Left ventricle myocardium inferior (tissue), 1 donor: ENCODE results near the gene CGB5. TPM values are rescaled to one million over a fixed set of nuclear protein-coding genes. Genes with fewer than 3 reads are reported as not detected.
"Not testable (repeated sequence)": the region's sequence is repeated elsewhere in the genome, so short reads cannot be mapped to it uniquely, and the experiment has no call there.

Experiments used
- DNase-seq: peaks from one replicate; pipeline ENCODE4 v3.0.0-alpha.2; 2020
- H3K27ac ChIP-seq: fragments of 200-600 bp; replicated peaks from 2 replicates; pipeline ENCODE4 v1.8.0; 2021
- H3K27me3 ChIP-seq: fragments of 200-600 bp; 2 replicates; pipeline ENCODE4 v1.8.0; 2021; ENCODE audit warnings: low read depth
- H3K36me3 ChIP-seq: fragments of 200-600 bp; 2 replicates; pipeline ENCODE4 v1.8.0; 2021
- H3K4me1 ChIP-seq: fragments of 200-600 bp; 2 replicates; pipeline ENCODE4 v1.8.0; 2021
- H3K4me3 ChIP-seq: fragments of 200-600 bp; 2 replicates; pipeline ENCODE4 v1.8.0; 2021; ENCODE audit warnings: mild to moderate bottlenecking, moderate library complexity
- H3K9me3 ChIP-seq: fragments of 200-600 bp; replicated peaks from 2 replicates; pipeline ENCODE4 v1.8.0; 2021
- CTCF ChIP-seq: fragments of 200-600 bp; IDR thresholded peaks from 2 replicates; pipeline ENCODE4 v1.8.0; 2021; ENCODE audit warnings: antibody characterized with exemption, mild to moderate bottlenecking, borderline replicate concordance
- intact Hi-C: fragments of 100-400 bp; cut with micrococcal nuclease; formaldehyde crosslinking; loops from one replicate; pipeline ENCODE4 v1.11.0; 2022
- total RNA-seq: library from RNA; stranded (reverse); fragmentation: NEBNext Ultra II Directional; extraction: Animal tissue kit (Norgen Biotek cat#: 25700); gene quantifications from one replicate; pipeline ENCODE4 v1.2.1, GENCODE V29; 2021
- donor health status: DM: no; HTN: yes; CAD: no; lungs with severe emphysema.

Gene CGB5
- total RNA-seq, 1 donor from 2014 or later = not detected

GRCh38 chr19:49030323-49030722 is 13.3 kb upstream of the CGB5 start:
- DNase-seq, H3K4me1 ChIP-seq, H3K4me3 ChIP-seq, H3K27ac ChIP-seq, intact Hi-C loops, H3K36me3 ChIP-seq, H3K9me3 ChIP-seq: not testable (repeated sequence)
- H3K27me3 ChIP-seq = peaks cover 13% of the 10 kb centered on the region

- H3K9me3 ChIP-seq, intact Hi-C loops, DNase-seq, H3K4me3 ChIP-seq, H3K27ac ChIP-seq, H3K36me3 ChIP-seq, H3K4me1 ChIP-seq: not testable (repeated sequence)
- H3K27me3 ChIP-seq = peaks cover 23% of the 10 kb centered on the region
- peak; percentile 30 for TF ChIP-seq CTCF
These were observed 11.9 kb upstream of the CGB5 start, which contains the start of gene CGB2 for GRCh38 chr19:49031642-49032301. Gene CGB2, plus strand, starts transcription at chr19:49031890. Its CDS starts 206 bp downstream, at chr19:49032096.

GRCh38 chr19:49036815-49037214 is 6.8 kb upstream of the CGB5 start, which contains the start of gene CGB1:
Gene CGB1, minus strand, starts transcription at chr19:49036895. Its CDS starts 184 bp downstream, at chr19:49036711.
- H3K27ac ChIP-seq, H3K9me3 ChIP-seq, intact Hi-C loops: not testable (repeated sequence)

GRCh38 chr19:49038111-49038510 is 5.5 kb upstream of the CGB5 start:
- H3K27me3 ChIP-seq = peaks cover 16% of the 10 kb centered on the region
- H3K27ac ChIP-seq, H3K4me3 ChIP-seq, intact Hi-C loops, H3K4me1 ChIP-seq, DNase-seq, H3K9me3 ChIP-seq, H3K36me3 ChIP-seq: not testable (repeated sequence)

More at GRCh38 chr19:49036815-49037214, 6.8 kb upstream of the CGB5 start, which contains the start of gene CGB1:
- DNase-seq, H3K4me3 ChIP-seq, H3K36me3 ChIP-seq, H3K4me1 ChIP-seq: not testable (repeated sequence)
- H3K27me3 ChIP-seq = peaks cover 20% of the 10 kb centered on the region
- TF ChIP-seq CTCF = peak; percentile 26

GRCh38 chr19:49038557-49039276 is 4.9 kb upstream of the CGB5 start:
- H3K27ac ChIP-seq, H3K9me3 ChIP-seq, intact Hi-C loops, H3K36me3 ChIP-seq, DNase-seq, H3K4me3 ChIP-seq, H3K4me1 ChIP-seq: not testable (repeated sequence)
- peaks cover 16% of the 10 kb centered on the region for H3K27me3 ChIP-seq

- peaks cover 16% of the 10 kb centered on the region for H3K27me3 ChIP-seq
- H3K9me3 ChIP-seq, H3K4me1 ChIP-seq, intact Hi-C loops, H3K36me3 ChIP-seq, H3K27ac ChIP-seq, DNase-seq, H3K4me3 ChIP-seq: not testable (repeated sequence)
These were observed 3.9 kb upstream of the CGB5 start for GRCh38 chr19:49039736-49040135.

DNA sequence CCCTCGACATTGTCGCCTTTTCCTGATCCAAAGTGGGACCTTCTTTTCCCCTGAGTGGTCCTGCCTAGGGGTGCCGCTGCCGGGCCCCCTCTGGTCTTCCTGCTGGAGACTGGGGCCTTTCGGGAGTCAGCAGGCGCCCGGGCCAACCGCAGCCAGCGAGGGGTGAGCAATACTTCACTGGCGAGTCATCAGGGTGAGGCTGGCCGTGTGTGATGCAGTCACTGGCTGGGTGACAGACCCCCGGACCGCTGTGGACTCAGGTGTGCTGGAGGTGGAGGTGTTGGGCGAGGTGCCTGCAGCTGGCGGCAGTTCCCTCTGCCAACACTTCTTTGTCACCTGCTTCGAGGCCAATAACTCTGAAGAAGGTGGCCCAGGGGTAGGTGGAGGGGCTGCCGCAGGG is 1.5 kb upstream of the CGB5 start:
- no peak for DNase-seq
- H3K4me3 ChIP-seq = no peak overlapping the region
- H3K27ac ChIP-seq = no peak overlapping the region
- intact Hi-C loops = no loop called here
- TF ChIP-seq CTCF = no peak
- H3K36me3 ChIP-seq = no peaks in the 10 kb centered on the region
- H3K27me3 ChIP-seq = no peaks in the 10 kb centered on the region
- no peaks in the 10 kb centered on the region for H3K4me1 ChIP-seq
- H3K9me3 ChIP-seq = no peaks in the 10 kb centered on the region

DNA sequence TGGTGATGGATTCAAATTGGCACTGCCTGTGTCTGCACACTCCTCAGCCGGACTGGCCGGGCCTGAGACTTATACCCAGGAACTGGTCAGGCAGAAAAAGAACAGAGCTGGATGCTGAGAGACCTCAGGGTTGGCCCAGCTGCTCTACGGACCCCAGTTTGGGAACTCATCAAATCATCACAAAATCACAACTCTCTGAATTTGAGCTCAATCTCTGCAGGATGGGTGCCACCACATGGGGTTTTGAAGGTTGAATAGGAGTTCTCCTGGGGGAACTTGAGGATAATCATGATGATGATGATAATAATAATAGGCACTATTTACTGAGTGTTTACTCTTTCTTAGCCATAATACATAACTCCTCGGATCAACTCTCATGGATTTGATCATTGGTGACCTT is 982 bp upstream of the CGB5 start:
- H3K36me3 ChIP-seq, intact Hi-C loops, DNase-seq, H3K4me1 ChIP-seq, H3K9me3 ChIP-seq, H3K27me3 ChIP-seq, H3K4me3 ChIP-seq, H3K27ac ChIP-seq: not testable (repeated sequence)

GRCh38 chr19:49049011-49049410 is 5.4 kb downstream of the CGB5 start, which contains the start of gene CGB8:
Gene CGB8, minus strand, starts transcription at chr19:49049111. Its CDS starts 372 bp downstream, at chr19:49048739.
- H3K36me3 ChIP-seq, H3K27me3 ChIP-seq, H3K27ac ChIP-seq, H3K4me3 ChIP-seq, intact Hi-C loops, H3K4me1 ChIP-seq, H3K9me3 ChIP-seq, DNase-seq: not testable (repeated sequence)

DNA sequence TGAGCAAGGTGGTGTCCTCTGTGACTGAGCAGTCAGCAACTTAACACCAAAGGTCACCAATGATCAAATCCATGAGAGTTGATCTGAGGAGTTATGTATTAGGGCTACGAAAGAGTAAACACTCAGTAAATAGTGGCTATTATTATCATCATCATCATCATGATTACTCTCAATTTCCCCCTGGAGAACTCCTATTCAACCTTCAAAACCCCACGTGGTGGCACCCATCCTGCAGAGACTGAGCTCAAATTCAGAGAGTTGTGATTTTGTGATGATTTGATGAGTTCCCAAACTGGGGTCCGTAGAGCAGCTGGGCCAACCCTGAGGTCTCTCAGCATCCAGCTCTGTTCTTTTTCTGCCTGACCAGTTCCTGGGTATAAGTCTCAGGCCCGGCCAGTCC is 6.2 kb downstream of the CGB5 start:
- H3K4me1 ChIP-seq, H3K27me3 ChIP-seq, intact Hi-C loops, H3K36me3 ChIP-seq, DNase-seq, H3K9me3 ChIP-seq, H3K4me3 ChIP-seq, H3K27ac ChIP-seq: not testable (repeated sequence)
